Measurements from ENCODE around the gene AGTRAP.

AGTRAP gene, protein sequence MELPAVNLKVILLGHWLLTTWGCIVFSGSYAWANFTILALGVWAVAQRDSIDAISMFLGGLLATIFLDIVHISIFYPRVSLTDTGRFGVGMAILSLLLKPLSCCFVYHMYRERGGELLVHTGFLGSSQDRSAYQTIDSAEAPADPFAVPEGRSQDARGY

DNA sequence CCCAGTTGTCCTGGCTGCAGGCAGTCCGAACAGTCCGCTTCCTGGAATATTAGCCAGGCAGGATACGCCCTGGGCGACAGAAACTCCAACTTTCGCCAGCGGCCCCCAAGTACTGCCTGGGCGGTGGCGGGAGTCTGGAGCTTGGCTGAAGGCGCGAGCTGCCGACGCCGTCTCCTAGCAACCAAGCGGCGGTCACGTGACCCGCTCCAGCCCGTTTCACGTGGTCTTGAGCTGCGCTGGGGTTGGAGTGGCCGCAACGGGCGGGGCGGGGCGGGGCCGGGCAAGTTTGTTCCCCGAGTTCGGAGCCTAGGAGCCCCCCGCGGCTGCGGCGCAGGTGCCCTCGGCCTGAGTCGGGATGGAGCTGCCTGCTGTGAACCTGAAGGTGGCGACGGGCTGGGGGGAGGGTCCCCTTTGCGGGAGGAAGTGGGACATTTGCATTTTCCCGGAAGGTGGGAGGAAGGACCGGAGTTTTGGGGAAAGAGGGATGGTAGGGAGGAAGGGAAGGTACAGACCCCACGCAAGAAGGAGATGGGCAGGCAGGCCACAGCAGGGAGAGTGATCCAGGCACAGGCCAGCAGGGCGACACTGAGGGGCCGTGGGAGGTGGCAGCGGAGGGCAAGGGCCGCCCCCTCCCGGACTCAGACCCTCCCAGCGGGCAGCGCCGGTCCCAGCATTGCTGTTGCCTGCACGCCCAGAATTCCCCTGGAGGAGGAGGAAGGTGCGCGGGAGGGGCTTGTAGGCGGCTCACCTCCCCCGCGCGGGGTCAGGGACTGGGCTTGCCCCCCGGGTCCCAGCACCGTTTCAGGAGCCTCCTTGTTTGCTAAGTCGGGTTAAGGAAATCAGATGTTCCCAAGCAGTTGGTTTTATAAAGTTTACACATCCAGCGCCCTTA is at the start of gene AGTRAP:
Gene AGTRAP (plus strand): TSS at position 283 of the 892 bp plus-strand sequence. CDS start 73 bp downstream, at position 356.
- DNase-seq (ENCODE audit: low spot score), result peak; percentile 91
- TF ChIP-seq, protein P1, sequence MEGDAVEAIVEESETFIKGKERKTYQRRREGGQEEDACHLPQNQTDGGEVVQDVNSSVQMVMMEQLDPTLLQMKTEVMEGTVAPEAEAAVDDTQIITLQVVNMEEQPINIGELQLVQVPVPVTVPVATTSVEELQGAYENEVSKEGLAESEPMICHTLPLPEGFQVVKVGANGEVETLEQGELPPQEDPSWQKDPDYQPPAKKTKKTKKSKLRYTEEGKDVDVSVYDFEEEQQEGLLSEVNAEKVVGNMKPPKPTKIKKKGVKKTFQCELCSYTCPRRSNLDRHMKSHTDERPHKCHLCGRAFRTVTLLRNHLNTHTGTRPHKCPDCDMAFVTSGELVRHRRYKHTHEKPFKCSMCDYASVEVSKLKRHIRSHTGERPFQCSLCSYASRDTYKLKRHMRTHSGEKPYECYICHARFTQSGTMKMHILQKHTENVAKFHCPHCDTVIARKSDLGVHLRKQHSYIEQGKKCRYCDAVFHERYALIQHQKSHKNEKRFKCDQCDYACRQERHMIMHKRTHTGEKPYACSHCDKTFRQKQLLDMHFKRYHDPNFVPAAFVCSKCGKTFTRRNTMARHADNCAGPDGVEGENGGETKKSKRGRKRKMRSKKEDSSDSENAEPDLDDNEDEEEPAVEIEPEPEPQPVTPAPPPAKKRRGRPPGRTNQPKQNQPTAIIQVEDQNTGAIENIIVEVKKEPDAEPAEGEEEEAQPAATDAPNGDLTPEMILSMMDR (IDR thresholded peaks at IDR 0.05; ENCODE audit: extremely low read depth, missing control alignments), result no peak

DNA sequence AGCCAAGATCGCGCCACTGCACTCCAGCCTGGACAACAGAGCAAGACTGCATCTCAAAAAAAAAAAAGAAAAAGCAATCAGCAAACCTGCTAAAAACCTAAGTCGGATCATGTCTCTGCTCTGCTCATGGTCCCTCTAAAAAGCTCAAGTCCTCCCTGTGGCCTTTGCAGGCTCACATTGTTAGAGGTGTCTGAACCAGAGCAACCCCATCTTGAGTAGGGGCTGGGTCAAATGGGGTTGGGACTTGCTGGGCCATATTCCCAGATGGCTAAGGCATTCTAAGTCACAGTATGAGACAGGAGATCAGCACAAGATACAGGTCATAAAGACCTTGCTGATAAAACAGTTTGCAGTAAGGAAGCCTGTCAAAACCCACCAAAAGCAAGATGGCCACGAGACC is 47.4 kb upstream of the AGTRAP start:
- no peak for DNase-seq (ENCODE audit: low spot score)
- TF ChIP-seq, protein P1 (IDR thresholded peaks at IDR 0.05; ENCODE audit: extremely low read depth, missing control alignments), result no peak

DNA sequence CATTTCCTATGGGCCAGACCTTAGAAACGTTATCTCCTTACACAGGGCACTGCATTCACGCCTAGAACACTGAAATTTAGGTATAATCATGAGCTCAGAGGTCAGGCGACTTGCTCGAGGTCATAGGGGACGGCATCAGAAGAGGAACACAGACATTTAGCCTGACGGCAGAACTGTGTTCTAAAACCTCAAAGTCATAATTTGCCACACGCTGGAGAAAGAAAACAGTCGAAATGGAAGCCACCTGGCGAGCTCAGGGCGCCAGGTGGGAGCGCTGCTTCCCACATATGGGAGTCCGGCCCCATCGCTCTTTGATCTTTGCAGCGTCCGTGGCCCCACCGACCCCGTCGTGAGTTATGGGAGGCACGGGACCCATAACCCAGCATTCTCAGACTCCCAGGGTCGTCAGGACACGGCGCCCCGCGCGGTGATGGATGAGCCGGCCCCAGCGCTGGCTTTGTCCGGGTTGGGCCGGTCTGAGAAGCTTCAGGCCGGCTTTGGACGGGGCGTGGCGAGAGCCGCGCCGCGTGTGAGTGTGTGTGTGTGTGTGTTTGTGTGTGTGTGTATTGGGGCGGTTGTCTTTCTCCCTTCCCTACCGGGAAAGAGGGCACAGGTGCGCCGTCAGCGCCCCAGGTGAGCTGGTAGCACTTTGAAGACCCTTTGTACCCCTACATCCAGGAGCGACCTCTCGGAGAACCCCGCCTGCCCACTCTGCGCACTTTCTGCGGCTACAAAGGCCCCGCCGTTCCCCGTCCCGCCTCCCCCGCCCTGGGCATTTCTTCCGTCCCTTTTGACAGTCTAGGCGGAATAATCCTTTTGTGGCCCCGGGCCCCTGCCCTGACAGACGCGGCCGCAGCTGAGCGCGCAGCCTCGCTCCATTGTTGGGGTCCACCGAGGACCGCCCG is 45.3 kb upstream of the AGTRAP start:
- TF ChIP-seq, protein P1 (IDR thresholded peaks at IDR 0.05; ENCODE audit: extremely low read depth, missing control alignments), result no peak
- no peak for DNase-seq (ENCODE audit: low spot score)

DNA sequence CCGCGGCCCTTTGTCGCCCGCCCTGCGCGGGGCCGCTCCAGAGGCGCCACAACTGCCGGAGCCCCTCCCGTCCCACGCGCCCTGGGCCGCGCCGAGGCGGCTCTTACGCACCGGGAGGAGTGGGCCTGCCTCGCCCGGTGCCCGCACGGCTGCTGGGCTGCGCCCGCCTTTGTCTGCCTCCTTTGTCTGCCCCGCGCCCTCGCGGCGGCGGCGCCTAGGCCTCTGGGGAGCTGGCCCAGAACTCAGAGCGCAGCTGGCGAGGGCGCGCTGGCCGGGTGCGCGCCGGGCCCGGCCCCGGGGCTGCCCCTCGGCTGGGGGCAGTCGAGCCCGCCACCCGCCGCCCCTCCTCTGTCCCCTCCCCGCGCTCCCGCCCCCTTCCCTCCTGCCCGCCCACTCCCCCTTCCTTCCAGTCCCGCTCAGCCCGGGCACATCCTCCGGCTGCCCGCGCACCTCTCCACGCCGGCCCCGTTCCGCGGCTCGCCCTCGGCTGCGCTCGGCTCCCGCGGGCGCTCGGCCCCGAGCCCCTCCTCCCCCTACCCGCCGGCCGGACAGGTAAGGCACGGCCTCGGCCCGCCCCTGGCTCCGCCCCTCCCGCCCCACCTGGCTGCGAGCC is 44.5 kb upstream of the AGTRAP start, which contains the start of gene DRAXIN:
Gene DRAXIN (plus strand): TSS at position 409 of the 613 bp plus-strand sequence. CDS start 14,549 bp downstream, outside the sequence.
- TF ChIP-seq, protein P1 (IDR thresholded peaks at IDR 0.05; ENCODE audit: extremely low read depth, missing control alignments), result no peak
- no peak for DNase-seq (ENCODE audit: low spot score)

DNA sequence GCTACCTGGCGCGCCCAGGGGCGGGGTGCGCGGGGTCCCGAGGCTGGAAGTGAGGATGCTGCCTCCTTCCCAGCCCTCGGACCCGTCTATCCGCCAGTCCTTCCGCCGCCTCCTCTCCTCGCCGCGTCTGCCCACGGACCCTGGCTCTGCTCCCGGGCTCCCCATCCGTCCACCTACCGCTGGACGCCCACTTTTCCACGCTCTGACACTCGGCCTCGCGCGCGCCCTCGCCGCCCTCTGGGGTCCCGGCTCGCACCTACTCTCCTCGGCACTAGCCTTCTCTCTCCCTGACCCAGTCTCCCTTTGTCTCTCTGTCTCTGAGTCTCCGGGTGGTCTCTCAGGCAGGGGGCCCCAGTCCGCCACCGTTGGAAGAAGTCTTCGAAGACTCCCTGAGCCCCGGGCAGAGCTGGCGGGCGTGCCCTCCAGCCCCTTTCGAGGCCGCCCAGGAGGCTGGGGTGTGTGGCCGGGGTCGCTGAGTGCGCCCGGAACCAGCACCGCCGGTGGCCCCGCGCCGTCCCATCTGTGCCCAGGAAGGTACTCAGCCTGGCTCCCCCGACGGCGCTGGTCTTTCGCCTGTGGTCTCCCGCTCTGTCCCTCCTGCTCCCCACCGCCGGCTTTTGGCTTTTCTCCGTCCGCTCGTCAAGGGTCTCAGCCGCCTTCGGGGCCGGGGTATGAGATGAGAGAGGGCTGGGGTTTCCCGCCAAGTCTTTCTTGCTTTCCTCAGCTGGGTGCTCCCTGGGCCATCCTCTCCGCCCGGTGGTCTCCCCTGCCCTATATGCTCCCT is 43.8 kb upstream of the AGTRAP start:
- no peak for DNase-seq (ENCODE audit: low spot score)
- TF ChIP-seq, protein P1 (IDR thresholded peaks at IDR 0.05; ENCODE audit: extremely low read depth, missing control alignments), result no peak

DNA sequence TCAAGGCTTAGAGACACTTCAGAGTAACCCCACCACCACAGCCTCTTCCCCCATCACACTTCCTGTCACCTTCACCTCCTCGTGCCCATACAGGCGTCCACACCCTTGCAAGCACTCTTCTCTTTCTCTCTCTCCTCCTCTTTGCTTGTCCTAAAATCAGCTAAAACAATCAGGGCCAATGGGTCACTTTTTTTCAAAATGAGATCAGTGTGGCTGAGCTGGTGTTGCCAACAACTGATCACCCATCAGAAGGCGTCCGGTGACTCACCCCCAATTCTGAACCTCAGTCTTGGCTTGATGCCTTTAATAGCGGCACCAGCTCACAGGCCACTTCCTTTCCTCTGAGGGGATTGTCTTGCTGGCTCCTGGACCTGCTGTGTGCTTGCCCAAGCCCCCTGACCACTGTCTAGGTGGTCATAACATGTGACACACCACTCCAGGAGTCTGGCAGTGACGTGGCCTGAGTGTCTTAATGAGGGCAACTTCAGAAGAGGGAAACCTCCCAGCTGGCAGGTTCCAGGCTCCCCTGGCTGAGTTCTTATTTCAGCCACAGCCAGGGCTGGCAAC is 42.8 kb upstream of the AGTRAP start:
- no peak for DNase-seq (ENCODE audit: low spot score)
- TF ChIP-seq, protein P1 (IDR thresholded peaks at IDR 0.05; ENCODE audit: extremely low read depth, missing control alignments), result no peak

Measured in GM20000 (cell line).